NCI-H1694 treated with DMSO at 0.1 percent for 48 hours (cell line): ENCODE data around the gene SLC25A26.
"Not testable (repeated sequence)": the region's sequence is repeated elsewhere in the genome, so short reads cannot be mapped to it uniquely, and the experiment has no call there.

Experiments used
- DNase-seq: peaks from one replicate; lab custom pipeline; 2025; lab: John Stamatoyannopoulos, UW

SLC25A26 gene

DNA sequence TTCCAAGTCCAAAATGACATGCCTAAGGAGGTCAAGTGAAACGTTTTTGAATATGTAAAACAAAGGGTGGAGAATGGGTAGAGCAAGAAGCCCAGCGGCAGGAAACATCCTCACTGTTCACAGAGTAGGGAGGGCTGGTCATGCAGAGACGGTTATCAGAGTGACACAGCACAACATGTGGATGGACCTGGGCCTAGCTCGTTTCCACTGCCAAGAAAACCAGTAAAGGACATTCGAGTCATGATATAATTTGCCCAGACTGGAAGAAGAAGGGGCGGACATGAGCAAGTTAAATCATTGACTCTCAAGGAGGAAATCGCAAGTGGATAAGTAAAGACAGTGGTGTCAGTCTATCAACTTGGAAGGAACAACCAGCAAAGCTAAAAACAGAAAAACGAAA, 190.7 kb downstream of the SLC25A26 start:
- no peak for DNase-seq

- DNase-seq = no peak
These were observed 191.4 kb downstream of the SLC25A26 start for GRCh38 chr3:66411961-66412887.

GRCh38 chr3:66413151-66413751, 192.4 kb downstream of the SLC25A26 start:
- no peak for DNase-seq

- DNase-seq = no peak
These were observed 194.0 kb downstream of the SLC25A26 start for GRCh38 chr3:66414846-66415245.

DNA sequence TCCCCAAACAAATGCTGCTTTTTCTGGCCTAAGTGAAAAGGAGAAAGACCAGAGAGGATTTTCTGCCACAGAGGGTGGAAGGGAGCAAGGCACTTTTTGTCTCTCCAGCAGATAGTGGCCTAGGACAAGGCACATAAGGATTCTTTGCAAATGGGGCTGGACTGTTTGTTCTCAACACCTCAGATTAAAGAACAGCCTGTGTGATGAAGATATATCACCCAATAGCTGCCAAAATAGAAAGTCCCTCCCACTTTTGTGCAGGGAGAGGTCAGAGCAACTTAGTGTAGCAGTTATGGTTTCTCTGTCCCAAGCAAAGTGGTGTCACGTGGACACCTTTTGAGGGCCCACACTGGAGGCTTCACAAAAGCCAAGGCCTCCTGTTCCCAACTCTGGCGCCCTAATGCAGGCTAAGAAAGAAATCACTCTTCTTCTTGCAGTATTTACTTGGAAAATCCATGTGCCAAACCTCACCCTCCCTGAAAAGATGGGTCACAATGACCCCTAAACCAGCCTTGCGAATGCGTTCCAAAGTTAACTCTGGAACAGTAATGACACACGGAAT, 195.1 kb downstream of the SLC25A26 start:
- DNase-seq = no peak

DNA sequence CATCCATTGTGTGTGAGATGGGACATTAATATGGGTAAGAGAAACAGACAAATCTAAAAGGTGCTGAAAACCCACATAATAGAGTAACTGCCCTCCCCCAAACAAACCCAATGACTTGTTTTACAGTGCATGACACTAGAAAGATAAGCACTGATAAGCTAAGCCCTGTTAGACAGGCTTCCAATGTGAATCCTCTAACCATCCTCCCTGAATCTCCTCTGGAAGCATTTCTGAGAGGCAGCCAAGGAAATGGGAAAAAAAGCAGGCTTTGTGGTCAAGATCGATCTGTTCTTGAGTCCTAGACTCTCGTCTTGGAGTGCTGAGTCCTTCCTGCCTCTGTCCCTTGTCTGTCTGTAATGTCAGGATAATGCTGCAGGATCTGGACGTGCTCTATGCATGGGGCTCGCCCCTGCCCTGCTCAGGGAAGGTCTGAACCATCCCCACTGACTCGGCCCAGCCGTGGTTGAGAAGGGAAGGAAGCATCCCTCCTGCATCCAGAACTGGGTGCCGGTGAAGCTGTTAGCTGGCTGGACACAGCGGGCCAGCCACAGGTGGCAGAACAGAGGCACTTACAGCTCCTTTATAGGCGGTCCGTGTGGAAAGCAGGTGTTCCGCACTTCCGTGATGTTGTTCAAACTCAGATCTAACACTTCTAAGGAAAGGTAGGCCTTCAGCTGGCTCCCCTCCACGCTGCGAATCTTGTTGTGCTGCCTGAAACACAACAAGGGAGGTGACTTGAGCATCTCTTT, 195.9 kb downstream of the SLC25A26 start:
- no peak for DNase-seq

DNA sequence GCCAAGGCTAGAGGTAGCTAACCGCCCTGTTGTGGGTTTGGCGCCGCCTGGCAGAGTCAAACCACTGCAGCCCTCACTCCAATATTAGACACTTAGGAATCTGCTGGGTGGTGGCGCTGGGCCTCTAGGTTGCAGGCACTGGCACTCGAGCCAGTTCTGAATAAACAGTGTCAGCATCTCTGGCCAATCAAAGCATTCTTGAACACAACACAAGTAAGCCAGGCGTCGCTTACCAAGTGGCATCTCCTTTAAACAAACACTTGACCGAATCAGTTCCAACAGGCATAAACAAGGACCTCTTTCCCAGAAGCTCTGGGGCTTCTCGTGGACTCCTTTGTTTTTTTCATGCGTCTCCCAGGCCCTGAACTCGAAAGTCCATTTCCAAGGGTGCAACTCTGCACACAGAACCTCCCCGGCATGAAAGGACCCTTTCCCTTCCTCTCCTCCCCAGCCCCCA, 197.7 kb downstream of the SLC25A26 start:
- no peak for DNase-seq

GRCh38 chr3:66419036-66419435, 198.2 kb downstream of the SLC25A26 start:
- no peak for DNase-seq

DNA sequence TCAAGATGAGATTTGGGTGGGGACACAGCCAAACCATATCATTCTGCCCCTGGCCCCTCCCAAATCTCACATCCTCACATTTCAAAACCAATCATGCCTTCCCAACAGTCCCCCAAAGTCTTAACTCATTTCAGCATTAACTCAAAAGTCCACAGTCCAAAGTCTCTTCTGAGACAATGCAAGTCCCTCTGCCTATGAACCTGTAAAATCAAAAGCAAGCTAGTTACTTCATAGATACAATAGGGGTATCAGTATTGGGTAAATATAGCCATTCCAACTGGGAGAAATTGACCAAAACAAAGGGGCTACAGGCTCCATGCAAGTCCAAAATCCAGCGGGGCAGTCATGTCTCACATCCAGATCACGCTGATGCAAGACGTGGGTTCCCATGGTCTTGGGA, 200.3 kb downstream of the SLC25A26 start:
- DNase-seq = not testable (repeated sequence)

- not testable (repeated sequence) for DNase-seq
These were observed 201.1 kb downstream of the SLC25A26 start for GRCh38 chr3:66421893-66422292.

DNA sequence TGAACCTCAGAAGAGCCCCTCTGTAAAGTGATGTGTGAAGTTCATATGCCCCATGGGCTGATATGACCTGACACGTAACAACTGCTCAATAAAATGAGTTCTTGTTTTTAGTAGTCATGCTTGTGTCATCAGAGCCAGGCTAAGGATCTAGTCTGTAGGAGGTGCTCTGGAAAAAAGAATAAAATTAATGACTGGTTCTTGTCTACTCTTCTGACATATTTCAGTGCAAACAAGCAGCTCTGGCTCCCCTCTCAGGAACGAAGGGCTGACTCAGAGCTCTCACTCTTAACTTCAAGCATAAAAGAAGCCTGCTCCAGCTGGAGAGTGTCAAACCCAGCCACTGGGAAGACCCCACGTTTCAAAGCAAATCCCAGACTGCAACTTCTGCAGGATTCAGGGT, 203.0 kb downstream of the SLC25A26 start:
- DNase-seq = no peak

- DNase-seq = no peak
These were observed 204.2 kb downstream of the SLC25A26 start for GRCh38 chr3:66425032-66425431.

GRCh38 chr3:66425576-66426114, 204.8 kb downstream of the SLC25A26 start:
- no peak for DNase-seq

DNA sequence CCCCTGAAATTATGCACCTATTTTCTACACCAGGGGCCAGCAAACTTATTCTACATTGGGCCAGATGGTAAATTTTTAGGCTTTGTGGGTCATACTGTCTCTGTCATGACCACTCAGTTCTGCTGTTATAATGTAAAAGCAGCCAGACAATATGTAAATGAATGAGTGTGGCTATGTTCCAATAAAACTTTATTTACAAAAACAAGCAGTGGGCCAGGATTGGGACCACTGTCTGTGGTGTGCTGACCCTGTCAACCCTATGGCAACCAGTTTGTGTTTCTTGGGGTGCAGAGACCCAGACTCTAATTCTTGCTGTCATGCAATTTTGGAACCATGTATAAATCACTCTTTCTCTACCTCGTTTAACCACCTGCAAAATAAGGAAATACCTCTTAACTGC, 205.3 kb downstream of the SLC25A26 start:
- DNase-seq = no peak

DNA sequence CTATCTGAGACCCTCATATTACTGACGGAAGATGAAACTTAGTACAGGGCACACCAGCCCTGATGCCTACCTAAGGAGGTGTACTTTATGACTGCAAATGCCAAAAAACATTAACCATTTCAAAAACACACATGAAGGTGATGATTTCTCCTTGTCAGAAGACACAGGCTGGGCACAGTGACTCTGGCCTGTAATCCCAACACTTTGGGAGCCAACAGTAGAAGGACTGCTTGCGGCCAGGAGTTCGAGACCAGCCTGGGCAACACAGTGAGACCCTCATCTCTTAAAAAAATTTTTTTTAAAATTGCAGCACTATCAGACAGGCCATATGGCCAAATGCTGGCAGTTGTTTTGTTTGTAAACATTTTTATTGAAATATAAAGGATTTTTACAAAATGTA, 206.6 kb downstream of the SLC25A26 start:
- DNase-seq = no peak

DNA sequence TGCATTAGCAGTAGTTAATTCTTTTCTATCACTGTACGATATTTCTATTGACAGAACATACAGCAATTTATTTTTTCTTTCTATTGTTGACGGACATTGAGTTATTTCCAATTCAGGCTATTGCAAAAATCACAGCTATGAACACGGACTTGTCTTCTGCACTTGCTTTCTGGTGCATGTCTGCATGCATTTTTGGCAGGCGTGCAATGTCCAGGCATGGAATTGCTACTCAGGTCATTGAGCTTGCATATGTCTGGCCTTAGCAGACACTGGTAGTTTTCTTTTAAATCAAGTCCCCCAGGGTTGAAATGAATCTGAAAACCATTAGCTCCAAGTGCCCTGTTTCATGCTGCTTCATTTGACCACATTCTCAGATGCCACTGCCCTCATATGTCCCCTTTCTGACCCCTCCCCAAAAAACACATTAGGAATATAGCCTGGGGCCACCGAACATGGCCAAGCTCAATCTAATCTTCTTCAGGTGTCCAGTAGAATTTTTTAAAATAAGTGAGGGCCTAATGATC, 207.2 kb downstream of the SLC25A26 start:
- DNase-seq = no peak
